OCI-LY1 (cell line): Measurements from ENCODE around the gene SMC4.

ENCODE experiments used
- H2AFZ ChIP-seq: fragments of 200-600 bp; sonication (generic), shearing (Covaris generic); 2 replicates; pipeline ENCODE4 v1.6.0; 2014; ENCODE audit warnings: antibody characterized with exemption, mild to moderate bottlenecking, low read length
- H3F3A ChIP-seq: fragments of 200-600 bp; sonication (generic), shearing (Covaris generic); 2 replicates; pipeline ENCODE4 v1.6.0; 2014; ENCODE audit warnings: mild to moderate bottlenecking, antibody characterized with exemption, low read length, moderate library complexity; ENCODE audit not compliant: insufficient read depth
- H3K27ac ChIP-seq: fragments of 200-600 bp; sonication (generic); 2 replicates; pipeline ENCODE4 v1.5.1; 2014; ENCODE audit warnings: low read length, mixed run types, mild to moderate bottlenecking, low read depth; ENCODE audit not compliant: poor library complexity, severe bottlenecking
- H3K27me3 ChIP-seq: fragments of 200-600 bp; sonication (generic); 2 replicates; pipeline ENCODE4 v1.6.0; 2014; ENCODE audit warnings: antibody characterized with exemption, mild to moderate bottlenecking, low read length, moderate library complexity; ENCODE audit not compliant: insufficient read depth
- H3K36me3 ChIP-seq: fragments of 200-600 bp; sonication (generic); 2 replicates; pipeline ENCODE4 v1.6.1; 2014; ENCODE audit warnings: mild to moderate bottlenecking, antibody characterized with exemption, low read length, moderate library complexity, mixed read lengths; ENCODE audit not compliant: insufficient read depth
- H3K4me1 ChIP-seq: fragments of 200-600 bp; sonication (generic); 2 replicates; pipeline ENCODE4 v1.5.1; 2014; ENCODE audit warnings: mild to moderate bottlenecking, low read length, moderate library complexity; ENCODE audit not compliant: insufficient read depth, severe bottlenecking
- H3K4me2 ChIP-seq: fragments of 200-600 bp; sonication (generic), shearing (Covaris generic); 2 replicates; pipeline ENCODE4 v1.6.1; 2014; ENCODE audit warnings: low read length
- H3K4me3 ChIP-seq: fragments of 200-600 bp; sonication (generic); 2 replicates; pipeline ENCODE4 v1.5.1; 2014; ENCODE audit warnings: low read length, low read depth, mild to moderate bottlenecking, mixed read lengths; ENCODE audit not compliant: poor library complexity, severe bottlenecking
- H3K79me2 ChIP-seq: fragments of 200-600 bp; shearing (Covaris generic); 2 replicates; pipeline ENCODE4 v1.6.1; 2016; ENCODE audit warnings: mixed run types, low read length, mixed read lengths; ENCODE audit not compliant: insufficient read depth
- H3K9ac ChIP-seq: fragments of 200-600 bp; sonication (generic), shearing (Covaris generic); 2 replicates; pipeline ENCODE4 v1.6.1; 2014; ENCODE audit warnings: mild to moderate bottlenecking, low read length, mixed read lengths
- H3K9me2 ChIP-seq: fragments of 200-600 bp; sonication (generic), shearing (Covaris generic); 2 replicates; pipeline ENCODE4 v1.6.1; 2014; ENCODE audit warnings: low read depth, mild to moderate bottlenecking, low read length, mixed read lengths
- H3K9me3 ChIP-seq: fragments of 200-600 bp; shearing (Covaris generic); 2 replicates; pipeline ENCODE4 v1.6.1; 2014; ENCODE audit warnings: low read length, mixed read lengths
- H4K20me1 ChIP-seq: fragments of 200-600 bp; sonication (generic), shearing (Covaris generic); 2 replicates; pipeline ENCODE4 v1.6.0; 2016; ENCODE audit warnings: mild to moderate bottlenecking, low read length; ENCODE audit not compliant: insufficient read depth
- CTCF ChIP-seq: fragments of 200-600 bp; sonication (generic), shearing (Covaris generic); IDR thresholded peaks from 2 replicates; pipeline ENCODE4 v1.5.1; 2017; ENCODE audit warnings: mild to moderate bottlenecking, antibody characterized with exemption, low read length, moderate library complexity, mixed read lengths
- EZH2 ChIP-seq: fragments of 200-600 bp; sonication (generic), shearing (Covaris generic); IDR thresholded peaks from 2 replicates; pipeline ENCODE4 v1.8.0; 2017; ENCODE audit warnings: borderline replicate concordance, mixed run types, mild to moderate bottlenecking, antibody characterized with exemption, low read length, moderate library complexity, mixed read lengths

SMC4 gene

GRCh38 chr3:160464321-160464720 lies 64.9 kb downstream of the SMC4 start:
- no peak overlapping the region for H3K27ac ChIP-seq
- TF ChIP-seq CTCF (no peak), EZH2 (no peak)
- no peak overlapping the region for H3K4me2 ChIP-seq
- H3K9me2 ChIP-seq, result no peaks in the 10 kb centered on the region
- no peaks in the 10 kb centered on the region for H3K79me2 ChIP-seq
- no peak overlapping the region for H2AFZ ChIP-seq
- no peaks in the 10 kb centered on the region for H3F3A ChIP-seq
- no peaks in the 10 kb centered on the region for H3K36me3 ChIP-seq
- no peaks in the 10 kb centered on the region for H3K4me1 ChIP-seq
- no peak overlapping the region for H3K9ac ChIP-seq
- no peak overlapping the region for H3K4me3 ChIP-seq
- peaks cover 4% of the 10 kb centered on the region; the same call in 1 of the 2 replicates for H3K9me3 ChIP-seq
- no peaks in the 10 kb centered on the region for H4K20me1 ChIP-seq
- H3K27me3 ChIP-seq, result no peaks in the 10 kb centered on the region; the same call in 1 of the 2 replicates

GRCh38 chr3:160464971-160465370 lies 65.5 kb downstream of the SMC4 start:
- H3K4me3 ChIP-seq, result no peak overlapping the region
- no peak overlapping the region for H3K4me2 ChIP-seq
- no peaks in the 10 kb centered on the region for H3K4me1 ChIP-seq
- H2AFZ ChIP-seq, result no peak overlapping the region
- no peak overlapping the region for H3K9ac ChIP-seq
- peaks cover 7% of the 10 kb centered on the region; the same call in 1 of the 2 replicates for H3K9me3 ChIP-seq
- no peak for TF ChIP-seq EZH2
- no peak for TF ChIP-seq CTCF
- no peak overlapping the region for H3K27ac ChIP-seq
- H3F3A ChIP-seq, result no peaks in the 10 kb centered on the region
- no peaks in the 10 kb centered on the region for H4K20me1 ChIP-seq
- no peaks in the 10 kb centered on the region; the same call in 1 of the 2 replicates for H3K27me3 ChIP-seq
- H3K79me2 ChIP-seq, result no peaks in the 10 kb centered on the region
- H3K36me3 ChIP-seq, result no peaks in the 10 kb centered on the region
- no peaks in the 10 kb centered on the region for H3K9me2 ChIP-seq

- Histone ChIP-seq H3K9me3 (peaks cover 21% of the 10 kb centered on the region), H3K4me3 (no peak overlapping the region), H3K9me2 (no peaks in the 10 kb centered on the region), H3K27me3 (no peaks in the 10 kb centered on the region; the same call in 1 of the 2 replicates), H3K4me2 (no peak overlapping the region), H2AFZ (no peak overlapping the region), H3K27ac (no peak overlapping the region), H3K4me1 (no peaks in the 10 kb centered on the region), H3K9ac (no peak overlapping the region), H4K20me1 (no peaks in the 10 kb centered on the region), H3F3A (no peaks in the 10 kb centered on the region), H3K79me2 (no peaks in the 10 kb centered on the region), H3K36me3 (no peaks in the 10 kb centered on the region)
- TF ChIP-seq CTCF, result no peak
- TF ChIP-seq EZH2, result no peak
These were observed 70.7 kb downstream of the SMC4 start for GRCh38 chr3:160470181-160470580.
